H9 (cell line): Measurements from ENCODE around the gene GRIK1. TPM values are rescaled to one million over a fixed set of nuclear protein-coding genes. Genes with fewer than 3 reads are reported as not detected.

Experiments used
- DNase-seq: peaks from one replicate; pipeline ENCODE4 v3.0.0-alpha.2; 2017
- H2AFZ ChIP-seq: one replicate; pipeline ENCODE4 v1.6.1; 2013; ENCODE audit warnings: mild to moderate bottlenecking, low read length, control low read depth, moderate library complexity
- H2AK5ac ChIP-seq: 2 replicates; pipeline ENCODE4 v1.6.1; 2013; ENCODE audit warnings: low read length, control low read depth, mixed read lengths; ENCODE audit not compliant: insufficient read length
- H2BK120ac ChIP-seq: one replicate; pipeline ENCODE4 v1.6.1; 2013; ENCODE audit warnings: low read depth, mild to moderate bottlenecking, low read length, control low read depth, inconsistent platforms; ENCODE audit not compliant: poor library complexity, severe bottlenecking
- H2BK12ac ChIP-seq: 2 replicates; pipeline ENCODE4 v1.6.1; 2013; ENCODE audit warnings: low read length, control low read depth, mixed read lengths, low read depth; ENCODE audit not compliant: insufficient read length
- H2BK15ac ChIP-seq: 2 replicates; pipeline ENCODE4 v1.6.1; 2013; ENCODE audit warnings: low read depth, low read length, control low read depth
- H2BK20ac ChIP-seq: one replicate; pipeline ENCODE4 v1.6.1; 2013; ENCODE audit warnings: low read depth, mild to moderate bottlenecking, low read length, control low read depth, inconsistent platforms; ENCODE audit not compliant: poor library complexity, severe bottlenecking
- H2BK5ac ChIP-seq: 2 replicates; pipeline ENCODE4 v1.6.1; 2013; ENCODE audit warnings: low read length, control low read depth, mixed read lengths; ENCODE audit not compliant: insufficient read length
- H3K14ac ChIP-seq: 2 replicates; pipeline ENCODE4 v1.6.1; 2013; ENCODE audit warnings: low read length, control low read depth; ENCODE audit not compliant: insufficient read depth
- H3K18ac ChIP-seq: 2 replicates; pipeline ENCODE4 v1.6.1; 2013; ENCODE audit warnings: low read depth, mild to moderate bottlenecking, mixed read lengths, low read length, control low read depth; ENCODE audit not compliant: insufficient read length
- H3K23ac ChIP-seq: 2 replicates; pipeline ENCODE4 v1.6.1; 2013; ENCODE audit warnings: low read length, control low read depth, mixed read lengths, low read depth; ENCODE audit not compliant: insufficient read length
- H3K23me2 ChIP-seq: 2 replicates; pipeline ENCODE4 v1.6.1; 2013; ENCODE audit warnings: low read depth, mild to moderate bottlenecking, mixed read lengths, low read length, control low read depth; ENCODE audit not compliant: insufficient read length, poor library complexity, severe bottlenecking
- H3K27ac ChIP-seq: 2 replicates; pipeline ENCODE4 v1.5.1; 2013; ENCODE audit warnings: low read length, control low read depth, mixed read lengths, low read depth; ENCODE audit not compliant: insufficient read length
- H3K27me3 ChIP-seq: 2 replicates; pipeline ENCODE4 v1.6.1; 2013; ENCODE audit warnings: low read length, control low read depth, inconsistent platforms; ENCODE audit not compliant: insufficient read depth
- H3K4ac ChIP-seq: 2 replicates; pipeline ENCODE4 v1.6.1; 2013; ENCODE audit warnings: low read depth, mild to moderate bottlenecking, control low read depth, inconsistent platforms, low read length, moderate library complexity
- H3K4me1 ChIP-seq: 2 replicates; pipeline ENCODE4 v1.6.1; 2013; ENCODE audit warnings: low read length, control low read depth, inconsistent platforms; ENCODE audit not compliant: insufficient read depth
- H3K4me2 ChIP-seq: 2 replicates; pipeline ENCODE4 v1.6.1; 2013; ENCODE audit warnings: low read length, control low read depth, mixed read lengths; ENCODE audit not compliant: insufficient read length, insufficient read depth
- H3K56ac ChIP-seq: 2 replicates; pipeline ENCODE4 v1.6.1; 2013; ENCODE audit warnings: low read depth, mild to moderate bottlenecking, mixed read lengths, low read length, control low read depth; ENCODE audit not compliant: insufficient read length
- H3K79me1 ChIP-seq: 2 replicates; pipeline ENCODE4 v1.6.1; 2013; ENCODE audit warnings: low read depth, mild to moderate bottlenecking, moderate library complexity, low read length, control low read depth, inconsistent platforms; ENCODE audit not compliant: insufficient read depth, poor library complexity, severe bottlenecking
- H3K79me2 ChIP-seq: 2 replicates; pipeline ENCODE4 v1.6.1; 2013; ENCODE audit warnings: low read length, control low read depth, inconsistent platforms; ENCODE audit not compliant: insufficient read depth
- H3K9ac ChIP-seq: 2 replicates; pipeline ENCODE4 v1.6.1; 2013; ENCODE audit warnings: low read length, control low read depth, mixed read lengths; ENCODE audit not compliant: insufficient read length; ENCODE audit errors: extremely low read depth
- H3K9me3 ChIP-seq: one replicate; pipeline ENCODE4 v1.6.1; 2013; ENCODE audit warnings: low read depth, low read length, inconsistent platforms; ENCODE audit not compliant: control insufficient read depth
- H3T11ph ChIP-seq: one replicate; pipeline ENCODE4 v1.6.1; 2013; ENCODE audit warnings: mild to moderate bottlenecking, low read length, control low read depth, inconsistent platforms
- H4K20me1 ChIP-seq: one replicate; pipeline ENCODE4 v1.6.1; 2013; ENCODE audit not compliant: control insufficient read depth, insufficient read length, insufficient read depth
- H4K5ac ChIP-seq: 2 replicates; pipeline ENCODE4 v1.6.1; 2013; ENCODE audit warnings: low read depth, mild to moderate bottlenecking, mixed read lengths, low read length, control low read depth; ENCODE audit not compliant: insufficient read length
- H4K8ac ChIP-seq: replicated peaks from 2 replicates; pipeline ENCODE4 v1.6.1; 2013; ENCODE audit warnings: low read length, control low read depth, mixed read lengths, low read depth; ENCODE audit not compliant: insufficient read length
- H4K91ac ChIP-seq: 2 replicates; pipeline ENCODE4 v1.6.1; 2013; ENCODE audit warnings: low read depth, mild to moderate bottlenecking, moderate library complexity, mixed read lengths, low read length, control low read depth; ENCODE audit not compliant: insufficient read length
- H3K27ac Mint-ChIP-seq, 3 experiments: 2 replicates in 2 of 3; 3 replicates in 1 of 3; pipeline ENCODE4 v1.8.0; 2020 to 2021; ENCODE audit warnings: mixed read lengths in 3 of 3, mild to moderate bottlenecking in 1 of 3, moderate library complexity in 1 of 3
- H3K27me3 Mint-ChIP-seq: 2 replicates; pipeline ENCODE4 v1.8.0; 2021; ENCODE audit warnings: low read depth, mild to moderate bottlenecking, moderate library complexity, mixed read lengths
- H3K36me3 Mint-ChIP-seq, 3 experiments: 2 replicates in 2 of 3; 3 replicates in 1 of 3; pipeline ENCODE4 v1.8.0; 2020 to 2021; ENCODE audit warnings: low read depth in 3 of 3, mixed read lengths in 3 of 3; ENCODE audit not compliant: insufficient read depth in 1 of 3
- H3K4me1 Mint-ChIP-seq, 2 experiments: 2 replicates each; pipeline ENCODE4 v1.8.0; 2020; ENCODE audit warnings: mixed read lengths in 2 of 2
- H3K4me3 Mint-ChIP-seq, 2 experiments: 2 replicates in 1 of 2; 3 replicates in 1 of 2; pipeline ENCODE4 v1.8.0; 2020 to 2021; ENCODE audit warnings: mild to moderate bottlenecking in 2 of 2, mixed read lengths in 2 of 2, moderate library complexity in 1 of 2
- H3K9me3 Mint-ChIP-seq, 2 experiments: 2 replicates in 1 of 2; 3 replicates in 1 of 2; pipeline ENCODE4 v1.8.0; 2020; ENCODE audit warnings: mild to moderate bottlenecking in 2 of 2, mixed read lengths in 2 of 2, moderate library complexity in 1 of 2
- CTCF ChIP-seq: fragments of 200-600 bp; sonication (generic); conservative IDR thresholded peaks from 3 replicates; pipeline ENCODE4 v1.8.0; 2021; ENCODE audit warnings: antibody characterized with exemption, mild to moderate bottlenecking
- WGBS: extraction: QIAGEN DNeasy Blood & Tissue Kit; methylation state at CpG from one replicate; pipeline ENCODE4 v1.1.7; 2013; ENCODE audit warnings: missing lambda C conversion rate, low lambda C conversion rate, mixed read lengths; ENCODE audit not compliant: insufficient read length; ENCODE audit errors: extremely low coverage; 5-methylcytosine and 5-hydroxymethylcytosine counted together
- total RNA-seq: library from RNA; stranded (reverse); gene quantifications from 2 replicates; pipeline ENCODE4 v1.2.1, GENCODE V29; 2021

The GRIK1 gene
- total RNA-seq, 1 experiment from 2014 or later, result not detected

GRCh38 chr21:29550205-29550604 lies 389.6 kb downstream of the GRIK1 start:
- peaks cover 5 to 9% of the 10 kb centered on the region in 2 experiments; a peak in 3 of 4 replicates for H3K4me1 Mint-ChIP-seq

More at GRCh38 chr21:29550205-29550604, 389.6 kb downstream of the GRIK1 start:
- Mint-ChIP-seq H3K9me3 (no peaks in the 10 kb centered on the region), H3K27ac (no peak overlapping the region), H3K36me3 (no peaks in the 10 kb centered on the region), H3K27me3 (no peaks in the 10 kb centered on the region), H3K4me3 (no peak overlapping the region)
- Histone ChIP-seq H4K5ac (no peak overlapping the region), H3K23me2 (no peaks in the 10 kb centered on the region), H2AK5ac (no peak overlapping the region), H3K79me1 (no peaks in the 10 kb centered on the region), H3K27ac (no peak overlapping the region), H2AFZ (no peak overlapping the region), H3K9me3 (no peaks in the 10 kb centered on the region), H4K8ac (no peak overlapping the region), H3T11ph (no peak overlapping the region), H3K27me3 (no peaks in the 10 kb centered on the region), H2BK5ac (no peak overlapping the region), H3K18ac (no peak overlapping the region), H3K4me1 (no peaks in the 10 kb centered on the region), H4K20me1 (no peaks in the 10 kb centered on the region), H4K91ac (no peak overlapping the region), H2BK12ac (no peak overlapping the region), H2BK120ac (no peak overlapping the region), H2BK15ac (no peak overlapping the region), H3K56ac (no peak overlapping the region), H3K79me2 (no peaks in the 10 kb centered on the region), H3K4me2 (no peak overlapping the region), H3K9ac (no peak overlapping the region), H3K14ac (no peak overlapping the region), H2BK20ac (no peak overlapping the region), H3K4ac (no peak overlapping the region), H3K23ac (no peak overlapping the region)
- WGBS, result no CpG with 5 or more reads among the region's 2 CpGs
- TF ChIP-seq CTCF, result no peak
- DNase-seq, result no peak
